ENCODE measurements around the gene SEPTIN3. TPM values are rescaled to one million over a fixed set of nuclear protein-coding genes. Genes with fewer than 3 reads are reported as not detected.

SEPTIN3 gene
- total and polyA plus RNA-seq, 2 donors (not counting 1 experiment from before 2014, with no cell fraction given): 0.05 to 0.33 TPM

- no peak overlapping the region for H3K4me3 ChIP-seq (replicated peaks in 1 of 4; ENCODE audit: control extremely low read depth in 1 of 4, insufficient read depth in 1 of 4, low read depth in 3 of 4, low read length in 4 of 4)
- no peak for TF ChIP-seq EZH2 (IDR thresholded peaks at IDR 0.05; ENCODE audit: low read length, missing control alignments)
- TF ChIP-seq, protein P1, sequence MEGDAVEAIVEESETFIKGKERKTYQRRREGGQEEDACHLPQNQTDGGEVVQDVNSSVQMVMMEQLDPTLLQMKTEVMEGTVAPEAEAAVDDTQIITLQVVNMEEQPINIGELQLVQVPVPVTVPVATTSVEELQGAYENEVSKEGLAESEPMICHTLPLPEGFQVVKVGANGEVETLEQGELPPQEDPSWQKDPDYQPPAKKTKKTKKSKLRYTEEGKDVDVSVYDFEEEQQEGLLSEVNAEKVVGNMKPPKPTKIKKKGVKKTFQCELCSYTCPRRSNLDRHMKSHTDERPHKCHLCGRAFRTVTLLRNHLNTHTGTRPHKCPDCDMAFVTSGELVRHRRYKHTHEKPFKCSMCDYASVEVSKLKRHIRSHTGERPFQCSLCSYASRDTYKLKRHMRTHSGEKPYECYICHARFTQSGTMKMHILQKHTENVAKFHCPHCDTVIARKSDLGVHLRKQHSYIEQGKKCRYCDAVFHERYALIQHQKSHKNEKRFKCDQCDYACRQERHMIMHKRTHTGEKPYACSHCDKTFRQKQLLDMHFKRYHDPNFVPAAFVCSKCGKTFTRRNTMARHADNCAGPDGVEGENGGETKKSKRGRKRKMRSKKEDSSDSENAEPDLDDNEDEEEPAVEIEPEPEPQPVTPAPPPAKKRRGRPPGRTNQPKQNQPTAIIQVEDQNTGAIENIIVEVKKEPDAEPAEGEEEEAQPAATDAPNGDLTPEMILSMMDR (conservative IDR thresholded peaks at IDR 0.05 in 1 of 2, IDR thresholded peaks at IDR 0.05 in 1 of 2; ENCODE audit: low read depth in 1 of 2, low read length in 2 of 2): no peak
- H3K27me3 ChIP-seq (ENCODE audit: control insufficient read depth, insufficient read depth, low read length): peaks cover 4% of the 10 kb centered on the region
- no peak for DNase-seq (ENCODE audit: low read depth in 2 of 2)
- no peaks in the 10 kb centered on the region for H3K79me2 ChIP-seq (ENCODE audit: control insufficient read depth, insufficient read depth, low read length)
- no peak overlapping the region for H2AFZ ChIP-seq (ENCODE audit: low read length)
- no peak overlapping the region for H3K27ac ChIP-seq (ENCODE audit: insufficient read depth, low read length)
- no peak overlapping the region for H3K9ac ChIP-seq (ENCODE audit: insufficient read depth, low read length)
- no peaks in the 10 kb centered on the region for H3K36me3 ChIP-seq (ENCODE audit: control insufficient read depth, insufficient read depth, low read length)
- H3K9me3 ChIP-seq (ENCODE audit: control insufficient read depth, insufficient read depth, low read depth, low read length): no peaks in the 10 kb centered on the region
- H4K20me1 ChIP-seq (ENCODE audit: control insufficient read depth, extremely low read depth, insufficient read depth, low read length): no peaks in the 10 kb centered on the region
- H3K4me1 ChIP-seq (ENCODE audit: control insufficient read depth, extremely low read depth, insufficient read depth, low read length): no peaks in the 10 kb centered on the region
- H3K4me2 ChIP-seq (ENCODE audit: extremely low read depth, insufficient read depth, low read length): no peak overlapping the region
These were observed 46.9 kb downstream of the SEPTIN3 start for GRCh38 chr22:42016111-42016510.

- H3K27ac ChIP-seq (ENCODE audit: insufficient read depth, low read length): no peak overlapping the region
- no peak overlapping the region for H3K4me2 ChIP-seq (ENCODE audit: extremely low read depth, insufficient read depth, low read length)
- H3K79me2 ChIP-seq (ENCODE audit: control insufficient read depth, insufficient read depth, low read length): no peaks in the 10 kb centered on the region
- DNase-seq (ENCODE audit: low read depth in 2 of 2): no peak
- H3K36me3 ChIP-seq (ENCODE audit: control insufficient read depth, insufficient read depth, low read length): no peaks in the 10 kb centered on the region
- H4K20me1 ChIP-seq (ENCODE audit: control insufficient read depth, extremely low read depth, insufficient read depth, low read length): no peaks in the 10 kb centered on the region
- no peak overlapping the region for H2AFZ ChIP-seq (ENCODE audit: low read length)
- H3K9me3 ChIP-seq (ENCODE audit: control insufficient read depth, insufficient read depth, low read depth, low read length): no peaks in the 10 kb centered on the region
- no peaks in the 10 kb centered on the region for H3K4me1 ChIP-seq (ENCODE audit: control insufficient read depth, extremely low read depth, insufficient read depth, low read length)
- TF ChIP-seq EZH2 (IDR thresholded peaks at IDR 0.05; ENCODE audit: low read length, missing control alignments): no peak
- TF ChIP-seq, protein P1 (conservative IDR thresholded peaks at IDR 0.05 in 1 of 2, IDR thresholded peaks at IDR 0.05 in 1 of 2; ENCODE audit: low read depth in 1 of 2, low read length in 2 of 2): no peak
- H3K4me3 ChIP-seq (replicated peaks in 1 of 4; ENCODE audit: control extremely low read depth in 1 of 4, insufficient read depth in 1 of 4, low read depth in 3 of 4, low read length in 4 of 4): no peak overlapping the region
- no peak overlapping the region for H3K9ac ChIP-seq (ENCODE audit: insufficient read depth, low read length)
- H3K27me3 ChIP-seq (ENCODE audit: control insufficient read depth, insufficient read depth, low read length): peaks cover 4% of the 10 kb centered on the region
These were observed 49.0 kb downstream of the SEPTIN3 start for GRCh38 chr22:42018224-42018623.

Other genes starting within 250 kb of the SEPTIN3 start
- 9.2 and 13.7 TPM in 2 replicates for gene CCDC134, start 168.8 kb upstream of the SEPTIN3 start, total RNA-seq
- 3.0 and 5.0 TPM in 2 replicates for gene CCDC134, start 168.8 kb upstream of the SEPTIN3 start, polyA plus RNA-seq
- 60.9 and 103 TPM in 2 replicates for gene SREBF2, start 136.3 kb upstream of the SEPTIN3 start, total RNA-seq
- 45.5 and 51.7 TPM in 2 replicates for gene SREBF2, start 136.3 kb upstream of the SEPTIN3 start, polyA plus RNA-seq
- gene SHISA8, start 54.4 kb upstream of the SEPTIN3 start, total RNA-seq: not detected in 2 replicates
- not detected in 2 replicates for gene SHISA8, start 54.4 kb upstream of the SEPTIN3 start, polyA plus RNA-seq
- under 0.01 TPM in 2 replicates for gene TNFRSF13C, start 42.6 kb upstream of the SEPTIN3 start, total RNA-seq
- gene TNFRSF13C, start 42.6 kb upstream of the SEPTIN3 start, polyA plus RNA-seq: 0.03 and 0.15 TPM in 2 replicates
- 0.77 and 11.6 TPM in 2 replicates for gene CENPM, start 22.3 kb upstream of the SEPTIN3 start, total RNA-seq
- gene CENPM, start 22.3 kb upstream of the SEPTIN3 start, polyA plus RNA-seq: 5.9 and 23.4 TPM in 2 replicates
- gene WBP2NL, start 29.3 kb downstream of the SEPTIN3 start, total RNA-seq: 1.3 and 1.8 TPM in 2 replicates
- 0.05 and 0.10 TPM in 2 replicates for gene WBP2NL, start 29.3 kb downstream of the SEPTIN3 start, polyA plus RNA-seq
- 26.7 and 43.4 TPM in 2 replicates for gene NAGA, start 101.4 kb downstream of the SEPTIN3 start, total RNA-seq
- 24.5 and 36.5 TPM in 2 replicates for gene NAGA, start 101.4 kb downstream of the SEPTIN3 start, polyA plus RNA-seq
- gene PHETA2, start 104.8 kb downstream of the SEPTIN3 start, total RNA-seq: 20.0 and 24.9 TPM in 2 replicates
- gene PHETA2, start 104.8 kb downstream of the SEPTIN3 start, polyA plus RNA-seq: 9.6 and 19.2 TPM in 2 replicates
- 4.9 and 9.1 TPM in 2 replicates for gene SMDT1, start 110.3 kb downstream of the SEPTIN3 start, total RNA-seq
- 31.8 and 39.5 TPM in 2 replicates for gene SMDT1, start 110.3 kb downstream of the SEPTIN3 start, polyA plus RNA-seq
- gene NDUFA6, start 121.3 kb downstream of the SEPTIN3 start, total RNA-seq: 55.2 and 68.5 TPM in 2 replicates
- 87.8 and 100 TPM in 2 replicates for gene NDUFA6, start 121.3 kb downstream of the SEPTIN3 start, polyA plus RNA-seq
- 0.26 and 0.33 TPM in 2 replicates for gene CYP2D6, start 161.4 kb downstream of the SEPTIN3 start, total RNA-seq
- gene CYP2D6, start 161.4 kb downstream of the SEPTIN3 start, polyA plus RNA-seq: 0.06 and 0.09 TPM in 2 replicates